HepG2 (cell line): ENCODE data around the gene CDH23. TPM values are rescaled to one million over a fixed set of nuclear protein-coding genes. Genes with fewer than 3 reads are reported as not detected.
A peak's percentile ranks its signal among the peaks of the same experiment; 100 is the strongest.

Source experiments
- ATAC-seq: fragments of 200-7000 bp; cut with Tn5 transposase; 3 replicates; pipeline ENCODE4 v1.9.1; 2020; ENCODE audit warnings: mild to moderate bottlenecking, moderate library complexity
- BruUV-seq: library from RNA; stranded (reverse); fragments of 400-500 nt; replicated peaks from 2 replicates; lab custom pipeline; 2021; lab: Mats Ljungman, UMichigan
- CTCF ChIA-PET: fragments of 300-600 bp; formaldehyde crosslinking; extraction: SDS; loops from one replicate; lab custom pipeline; 2021; ENCODE audit warnings: low total read pairs, inconsistent platforms, low intra/inter-chr PET ratio; lab: Yijun Ruan, JAX
- POLR2A ChIA-PET: fragments of 350-600 bp; sonication (Branson Sonifier 250); formaldehyde crosslinking; loops from one replicate; lab custom pipeline; 2020; ENCODE audit warnings: antibody characterized with exemption, inconsistent platforms; lab: Yijun Ruan, JAX
- DNase-seq: peaks from one replicate; pipeline ENCODE4 v3.0.0-alpha.2; 2015; ENCODE audit warnings: low spot score
- FAIRE-seq: peaks from 3 replicates; lab custom pipeline; 2011; peaks lifted over from hg19 to GRCh38; lab: Jason Lieb, UNC
- H2AFZ ChIP-seq: one replicate; pipeline ENCODE4 v1.6.1; 2011; ENCODE audit warnings: low read length, inconsistent platforms
- H3K27ac ChIP-seq: fragments of 300-600 bp; 3 replicates; pipeline ENCODE4 v1.8.0; 2011; ENCODE audit warnings: mixed run types, mild to moderate bottlenecking, mixed read lengths, low read length, inconsistent platforms; ENCODE audit not compliant: insufficient read depth; ENCODE audit errors: extremely low read length
- H3K27me3 ChIP-seq, 2 experiments: fragments of 200-600 bp in 1 of 2; 2 replicates in 1 of 2; 3 replicates in 1 of 2; pipeline versions ENCODE4 v1.6.0 to v1.8.0; 2011; ENCODE audit warnings: low read length in 2 of 2, mild to moderate bottlenecking in 2 of 2, moderate library complexity in 2 of 2, inconsistent platforms in 1 of 2; ENCODE audit not compliant: insufficient read depth in 2 of 2, control insufficient read depth in 1 of 2
- H3K36me3 ChIP-seq, 2 experiments: fragments of 200-600 bp in 1 of 2; replicated peaks in 1 of 2; 2 replicates in 1 of 2; 3 replicates in 1 of 2; pipeline versions ENCODE4 v1.5.1 to v1.8.0; 2011; ENCODE audit warnings: low read length in 2 of 2, inconsistent platforms in 1 of 2; ENCODE audit not compliant: insufficient read depth in 2 of 2, control insufficient read depth in 1 of 2
- H3K4me1 ChIP-seq: 2 replicates; pipeline ENCODE4 v1.5.1; 2012; ENCODE audit warnings: low read length, inconsistent platforms; ENCODE audit not compliant: insufficient read depth
- H3K4me2 ChIP-seq: 2 replicates; pipeline ENCODE4 v1.6.0; 2011; ENCODE audit warnings: low read depth, low read length, inconsistent platforms
- H3K4me3 ChIP-seq, 3 experiments: fragments of 200-600 bp in 1 of 3; sonication (generic), shearing (Covaris generic) in 1 of 3; replicated peaks in 1 of 3; 2 replicates each; pipeline ENCODE4 v1.5.1; 2011 to 2016; ENCODE audit warnings: low read length in 3 of 3, inconsistent platforms in 2 of 3, low read depth in 2 of 3, mild to moderate bottlenecking in 2 of 3, control low read depth in 1 of 3, mixed read lengths in 1 of 3; ENCODE audit not compliant: insufficient read depth in 1 of 3
- H3K79me2 ChIP-seq: one replicate; pipeline ENCODE4 v1.6.1; 2011; ENCODE audit warnings: low read length, inconsistent platforms; ENCODE audit not compliant: insufficient read depth
- H3K9ac ChIP-seq: 2 replicates; pipeline ENCODE4 v1.6.0; 2011; ENCODE audit warnings: mild to moderate bottlenecking, low read depth, low read length, inconsistent platforms; ENCODE audit not compliant: insufficient read depth
- H3K9me3 ChIP-seq: 2 replicates; pipeline ENCODE4 v1.5.1; 2012; ENCODE audit warnings: mild to moderate bottlenecking, low read length
- H4K20me1 ChIP-seq: 2 replicates; pipeline ENCODE4 v1.6.0; 2011; ENCODE audit warnings: inconsistent platforms, mild to moderate bottlenecking, low read length, moderate library complexity; ENCODE audit not compliant: insufficient read depth
- EZH2 ChIP-seq: conservative IDR thresholded peaks from 2 replicates; pipeline ENCODE4 v1.6.1; 2012; ENCODE audit warnings: mild to moderate bottlenecking, low read depth, low read length, moderate library complexity
- PTBP1 ChIP-seq: fragments of 200-400 bp; formaldehyde crosslinking; IDR thresholded peaks from 2 replicates; pipeline ENCODE4 v1.6.1; 2018; ENCODE audit warnings: low read length, low read depth; ENCODE audit not compliant: poor library complexity, severe bottlenecking
- TBP ChIP-seq: sonication (generic); formaldehyde crosslinking; IDR thresholded peaks from 2 replicates; pipeline ENCODE4 v1.5.0; 2020; ENCODE audit warnings: missing genetic modification reagents
- ZBTB7A ChIP-seq: sonication (generic); formaldehyde crosslinking; IDR thresholded peaks from 2 replicates; pipeline ENCODE4 v1.8.0; 2022; ENCODE audit warnings: mild to moderate bottlenecking, missing genetic modification reagents
- WGBS: methylation state at CpG from one replicate; pipeline ENCODE4 v1.1.6; 2017; ENCODE audit warnings: low lambda C conversion rate; 5-methylcytosine and 5-hydroxymethylcytosine counted together
- in situ Hi-C: cut with HindIII; loops from 2 replicates; pipeline ENCODE4 v1.10.0; 2017; ENCODE audit warnings: low pct_unique_long_range_greater_than_20kb; ENCODE audit not compliant: extremely low pct_ligation_motif_present
- intact Hi-C: fragments of 100-400 bp; cut with micrococcal nuclease; formaldehyde crosslinking; loops from one replicate; pipeline ENCODE4 v1.10.0; 2022; ENCODE audit not compliant: unreplicated experiment
- polyA plus RNA-seq, 8 experiments: library from polyadenylated mRNA; depleted of rRNA in 3 of 8; stranded (reverse) in 7 of 8; unstranded in 1 of 8; fragments of >200 nt; fragmentation: Illumina TruSeq in 4 of 8; extraction: Trizol in 4 of 8; gene quantifications; 2 replicates each; pipeline versions ENCODE4 v1.2.1 to v1.2.3, GENCODE V29; 2011 to 2016; ENCODE audit warnings: low read depth in 4 of 8, missing spikeins in 1 of 8, mixed read lengths in 1 of 8; ENCODE audit not compliant: insufficient read depth in 1 of 8
- total RNA-seq, 5 experiments: library from RNA; depleted of rRNA; stranded (reverse); fragments of >200 nt; fragmentation: Illumina TruSeq; extraction: Trizol; gene quantifications; 2 replicates each; pipeline ENCODE4 v1.2.3, GENCODE V29; 2016; ENCODE audit warnings: low read depth in 1 of 5
- TF ChIP-seq, protein P1 (sequence below): sonication (generic); formaldehyde crosslinking; IDR thresholded peaks from 2 replicates; pipeline ENCODE4 v1.5.0; 2020; ENCODE audit warnings: mild to moderate bottlenecking, missing genetic modification reagents, moderate library complexity

Gene CDH23
- total and polyA plus RNA-seq, 2 of the 13 experiments (the other 11 are each of a cell fraction or from before 2014, with no cell fraction given), result 0.13 TPM; not detected in 1

DNA sequence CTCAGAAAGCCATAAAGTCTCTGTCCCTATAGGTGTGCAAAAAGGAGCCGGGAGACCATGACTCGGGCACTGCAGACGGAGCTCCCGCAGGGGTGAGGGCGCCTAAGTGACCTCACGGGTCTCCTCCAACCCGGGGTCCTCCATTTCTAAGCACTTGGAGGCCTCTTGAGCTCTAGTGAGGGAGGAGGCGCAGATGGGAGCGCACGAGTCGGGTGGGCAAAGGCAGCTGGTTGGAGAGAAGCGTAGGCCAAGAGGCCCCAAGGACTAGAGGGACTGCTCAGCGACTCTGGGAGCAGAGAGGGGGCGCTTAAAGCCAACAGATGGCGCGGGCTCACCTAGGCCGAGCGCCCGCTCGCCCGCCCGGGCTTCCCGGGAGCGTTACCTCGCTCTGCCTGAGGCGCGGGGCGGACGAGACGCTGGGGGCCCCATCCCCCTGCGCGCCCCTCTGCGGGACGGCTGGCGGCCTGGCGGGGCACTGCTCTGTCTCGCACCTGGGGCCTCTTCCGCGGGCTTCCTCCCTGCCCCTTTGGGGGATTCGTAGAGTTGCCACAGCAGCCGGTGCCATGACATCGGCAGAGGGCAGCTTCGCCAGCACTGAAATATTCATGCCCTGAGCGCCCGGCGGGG is 523 bp upstream of the CDH23 start:
- intact Hi-C loops, result no loop called here
- H3K36me3 ChIP-seq, result no peaks in the 10 kb centered on the region
- no peak overlapping the region for H3K9ac ChIP-seq
- no peak for FAIRE-seq
- in situ Hi-C loops, result no loop called here
- 81% methylated on average over 17 of the region's 46 CpGs for WGBS
- H3K27me3 ChIP-seq, result peaks cover 9 to 52% of the 10 kb centered on the region in 2 experiments; a peak in 3 of 5 replicates
- no peak overlapping the region for H3K4me2 ChIP-seq
- H3K27ac ChIP-seq, result no peak overlapping the region
- no peaks in the 10 kb centered on the region for H3K79me2 ChIP-seq
- BruUV-seq, result no TSS peak
- CTCF ChIA-PET, result no interaction called here
- no peak for ATAC-seq
- POLR2A ChIA-PET, result no interaction called here
- TF ChIP-seq, protein P1, sequence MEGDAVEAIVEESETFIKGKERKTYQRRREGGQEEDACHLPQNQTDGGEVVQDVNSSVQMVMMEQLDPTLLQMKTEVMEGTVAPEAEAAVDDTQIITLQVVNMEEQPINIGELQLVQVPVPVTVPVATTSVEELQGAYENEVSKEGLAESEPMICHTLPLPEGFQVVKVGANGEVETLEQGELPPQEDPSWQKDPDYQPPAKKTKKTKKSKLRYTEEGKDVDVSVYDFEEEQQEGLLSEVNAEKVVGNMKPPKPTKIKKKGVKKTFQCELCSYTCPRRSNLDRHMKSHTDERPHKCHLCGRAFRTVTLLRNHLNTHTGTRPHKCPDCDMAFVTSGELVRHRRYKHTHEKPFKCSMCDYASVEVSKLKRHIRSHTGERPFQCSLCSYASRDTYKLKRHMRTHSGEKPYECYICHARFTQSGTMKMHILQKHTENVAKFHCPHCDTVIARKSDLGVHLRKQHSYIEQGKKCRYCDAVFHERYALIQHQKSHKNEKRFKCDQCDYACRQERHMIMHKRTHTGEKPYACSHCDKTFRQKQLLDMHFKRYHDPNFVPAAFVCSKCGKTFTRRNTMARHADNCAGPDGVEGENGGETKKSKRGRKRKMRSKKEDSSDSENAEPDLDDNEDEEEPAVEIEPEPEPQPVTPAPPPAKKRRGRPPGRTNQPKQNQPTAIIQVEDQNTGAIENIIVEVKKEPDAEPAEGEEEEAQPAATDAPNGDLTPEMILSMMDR (CRISPR knock-in tag), result 0 out of 2 replicates have a peak, but pooled peaks have one; percentile 7
- no peak for TF ChIP-seq PTBP1
- no peak for DNase-seq
- H4K20me1 ChIP-seq, result no peaks in the 10 kb centered on the region
- no peaks in the 10 kb centered on the region for H3K9me3 ChIP-seq
- H2AFZ ChIP-seq, result no peak overlapping the region
- H3K4me3 ChIP-seq, result no peak overlapping the region
- peaks cover 17% of the 10 kb centered on the region for H3K4me1 ChIP-seq

GRCh38 chr10:71397296-71398212 is 834 bp downstream of the CDH23 start:
- Histone ChIP-seq H4K20me1 (no peaks in the 10 kb centered on the region), H3K4me2 (no peak overlapping the region; the same call in 1 of the 2 replicates), H3K27me3 (peaks cover 12 to 55% of the 10 kb centered on the region in 2 experiments; a peak in 3 of 5 replicates), H2AFZ (no peak overlapping the region), H3K4me3 (no peak overlapping the region; a peak in 1 of 6 replicates), H3K9ac (no peak overlapping the region), H3K36me3 (no peaks in the 10 kb centered on the region), H3K79me2 (no peaks in the 10 kb centered on the region), H3K4me1 (peaks cover 4% of the 10 kb centered on the region), H3K27ac (no peak overlapping the region), H3K9me3 (no peaks in the 10 kb centered on the region)
- intact Hi-C loops, result no loop called here
- no TSS peak for BruUV-seq
- in situ Hi-C loops, result no loop called here
- no peak for ATAC-seq
- TF ChIP-seq TBP (CRISPR knock-in tag) (no peak), ZBTB7A (CRISPR knock-in tag) (no peak), EZH2 (0 out of 2 replicates have a peak, but pooled peaks have one; percentile 64)
- DNase-seq, result no peak
- 28% methylated on average over 12 of the region's 82 CpGs for WGBS
- POLR2A ChIA-PET, result no interaction called here
- no peak for FAIRE-seq
- CTCF ChIA-PET, result no interaction called here
